ENCODE data around the gene HTR3A.

HTR3A gene

GRCh38 chr11:114027391-114027790 lies 52.5 kb downstream of the HTR3A start:
- TF ChIP-seq CTCF (conservative IDR thresholded peaks at IDR 0.05; ENCODE audit: low read depth, low read length): no peak
- DNase-seq (ENCODE audit: low read depth): no peak
- no peak overlapping the region for H3K4me3 ChIP-seq (ENCODE audit: low read depth, low read length)

- no peak overlapping the region for H3K4me3 ChIP-seq (ENCODE audit: low read depth, low read length)
- TF ChIP-seq CTCF (conservative IDR thresholded peaks at IDR 0.05; ENCODE audit: low read depth, low read length): peak; percentile 49
- DNase-seq (ENCODE audit: low read depth): peak; percentile 53
These were observed 53.0 kb downstream of the HTR3A start for GRCh38 chr11:114027926-114028325.

GRCh38 chr11:114031246-114031966 lies 56.5 kb downstream of the HTR3A start:
- no peak for DNase-seq (ENCODE audit: low read depth)
- TF ChIP-seq CTCF (conservative IDR thresholded peaks at IDR 0.05; ENCODE audit: low read depth, low read length): no peak
- H3K4me3 ChIP-seq (ENCODE audit: low read depth, low read length): no peak overlapping the region

GRCh38 chr11:114031967-114032320 lies 57.0 kb downstream of the HTR3A start:
- DNase-seq (ENCODE audit: low read depth): no peak
- H3K4me3 ChIP-seq (ENCODE audit: low read depth, low read length): no peak overlapping the region
- no peak for TF ChIP-seq CTCF (conservative IDR thresholded peaks at IDR 0.05; ENCODE audit: low read depth, low read length)

GRCh38 chr11:114033066-114033465 lies 58.2 kb downstream of the HTR3A start:
- TF ChIP-seq CTCF (conservative IDR thresholded peaks at IDR 0.05; ENCODE audit: low read depth, low read length): no peak
- H3K4me3 ChIP-seq (ENCODE audit: low read depth, low read length): no peak overlapping the region
- DNase-seq (ENCODE audit: low read depth): no peak

- no peak for TF ChIP-seq CTCF (conservative IDR thresholded peaks at IDR 0.05; ENCODE audit: low read depth, low read length)
- DNase-seq (ENCODE audit: low read depth): no peak
- no peak overlapping the region for H3K4me3 ChIP-seq (ENCODE audit: low read depth, low read length)
These were observed 58.7 kb downstream of the HTR3A start for GRCh38 chr11:114033572-114033971.

GRCh38 chr11:114034956-114035355 lies 60.0 kb downstream of the HTR3A start:
- H3K4me3 ChIP-seq (ENCODE audit: low read depth, low read length): no peak overlapping the region
- TF ChIP-seq CTCF (conservative IDR thresholded peaks at IDR 0.05; ENCODE audit: low read depth, low read length): no peak
- no peak for DNase-seq (ENCODE audit: low read depth)
